Epithelial cell of proximal tubule (primary cell): ENCODE measurements around the gene SPTSSB. TPM values are rescaled to one million over a fixed set of nuclear protein-coding genes. Genes with fewer than 3 reads are reported as not detected.
A peak's percentile ranks its signal among the peaks of the same experiment; 100 is the strongest.

Experiments
- DNase-seq: peaks from one replicate; pipeline ENCODE4 v3.0.0-alpha.2; 2011; ENCODE audit warnings: low read depth
- H3K4me3 ChIP-seq: 2 replicates; pipeline ENCODE4 v1.5.1; 2011; ENCODE audit warnings: low read depth, mild to moderate bottlenecking, low read length
- total RNA-seq: library from RNA; depleted of rRNA; stranded (reverse); fragments of >200 nt; gene quantifications from 2 replicates; pipeline ENCODE4 v1.2.3, GENCODE V29; 2015
- TF ChIP-seq, protein P1 (sequence below): conservative IDR thresholded peaks from 2 replicates; pipeline ENCODE4 v1.5.1; 2012; ENCODE audit warnings: low read depth, mild to moderate bottlenecking, low read length

The SPTSSB gene
- total RNA-seq, 1 donor from 2014 or later: not detected

DNA sequence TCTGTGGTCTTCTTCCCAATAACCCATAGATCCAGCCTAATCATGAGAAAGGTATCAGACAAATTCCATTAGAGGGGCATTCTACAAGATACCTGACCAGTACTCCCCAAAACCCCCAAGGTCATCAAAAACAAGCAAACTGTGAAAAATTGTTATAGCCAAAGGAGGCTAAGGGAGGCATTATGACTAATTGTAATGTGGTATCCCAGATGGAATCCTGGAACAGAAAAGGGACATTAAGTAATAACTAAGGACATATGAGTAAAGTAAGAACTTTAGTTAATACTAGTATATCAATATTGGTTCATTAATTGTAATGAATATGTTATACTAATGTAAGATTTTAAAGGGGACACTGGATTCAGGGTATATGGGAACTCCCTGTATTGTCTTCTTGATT lies 20.4 kb downstream of the SPTSSB start:
- H3K4me3 ChIP-seq: no peak overlapping the region
- TF ChIP-seq, protein P1, sequence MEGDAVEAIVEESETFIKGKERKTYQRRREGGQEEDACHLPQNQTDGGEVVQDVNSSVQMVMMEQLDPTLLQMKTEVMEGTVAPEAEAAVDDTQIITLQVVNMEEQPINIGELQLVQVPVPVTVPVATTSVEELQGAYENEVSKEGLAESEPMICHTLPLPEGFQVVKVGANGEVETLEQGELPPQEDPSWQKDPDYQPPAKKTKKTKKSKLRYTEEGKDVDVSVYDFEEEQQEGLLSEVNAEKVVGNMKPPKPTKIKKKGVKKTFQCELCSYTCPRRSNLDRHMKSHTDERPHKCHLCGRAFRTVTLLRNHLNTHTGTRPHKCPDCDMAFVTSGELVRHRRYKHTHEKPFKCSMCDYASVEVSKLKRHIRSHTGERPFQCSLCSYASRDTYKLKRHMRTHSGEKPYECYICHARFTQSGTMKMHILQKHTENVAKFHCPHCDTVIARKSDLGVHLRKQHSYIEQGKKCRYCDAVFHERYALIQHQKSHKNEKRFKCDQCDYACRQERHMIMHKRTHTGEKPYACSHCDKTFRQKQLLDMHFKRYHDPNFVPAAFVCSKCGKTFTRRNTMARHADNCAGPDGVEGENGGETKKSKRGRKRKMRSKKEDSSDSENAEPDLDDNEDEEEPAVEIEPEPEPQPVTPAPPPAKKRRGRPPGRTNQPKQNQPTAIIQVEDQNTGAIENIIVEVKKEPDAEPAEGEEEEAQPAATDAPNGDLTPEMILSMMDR: no peak
- no peak for DNase-seq

DNA sequence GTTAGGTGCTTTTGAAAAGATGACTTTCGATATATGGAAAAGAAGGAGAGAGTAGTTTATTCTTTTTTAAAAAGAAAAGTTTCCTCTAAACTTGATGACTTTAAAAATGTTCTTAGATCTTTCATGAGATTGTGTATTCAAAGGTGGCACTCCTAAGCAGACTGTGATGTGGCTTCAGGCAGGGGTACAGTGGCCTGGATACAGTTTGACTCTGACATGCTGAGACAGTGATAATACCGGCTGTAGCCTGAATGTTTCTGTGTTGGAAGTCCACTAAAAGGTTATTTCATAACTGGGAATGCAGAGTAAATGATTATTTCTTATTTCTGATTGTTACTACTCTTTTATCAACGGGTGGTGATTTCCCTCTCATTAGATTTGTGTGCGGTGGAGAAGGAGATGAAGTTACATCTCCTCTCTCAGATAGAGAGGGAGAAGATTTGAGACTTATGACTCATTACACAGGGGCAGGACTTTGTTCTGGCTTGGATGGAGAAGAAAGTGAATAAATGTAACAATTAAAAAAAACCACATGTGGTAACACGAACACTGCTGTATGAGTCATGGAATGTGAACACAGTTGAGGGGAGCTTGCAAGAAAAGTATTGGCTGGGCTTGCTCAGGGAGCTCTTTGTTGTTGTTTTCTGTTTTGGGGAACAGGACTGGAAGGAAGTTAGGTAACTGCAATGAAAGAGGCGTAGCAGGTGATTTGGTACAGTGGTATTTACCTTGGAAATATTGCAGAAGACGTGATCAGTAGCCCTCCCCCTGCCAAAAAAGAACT lies 21.6 kb downstream of the SPTSSB start:
- peak; percentile 91 for DNase-seq
- H3K4me3 ChIP-seq: no peak overlapping the region
- TF ChIP-seq, protein P1: no peak

DNA sequence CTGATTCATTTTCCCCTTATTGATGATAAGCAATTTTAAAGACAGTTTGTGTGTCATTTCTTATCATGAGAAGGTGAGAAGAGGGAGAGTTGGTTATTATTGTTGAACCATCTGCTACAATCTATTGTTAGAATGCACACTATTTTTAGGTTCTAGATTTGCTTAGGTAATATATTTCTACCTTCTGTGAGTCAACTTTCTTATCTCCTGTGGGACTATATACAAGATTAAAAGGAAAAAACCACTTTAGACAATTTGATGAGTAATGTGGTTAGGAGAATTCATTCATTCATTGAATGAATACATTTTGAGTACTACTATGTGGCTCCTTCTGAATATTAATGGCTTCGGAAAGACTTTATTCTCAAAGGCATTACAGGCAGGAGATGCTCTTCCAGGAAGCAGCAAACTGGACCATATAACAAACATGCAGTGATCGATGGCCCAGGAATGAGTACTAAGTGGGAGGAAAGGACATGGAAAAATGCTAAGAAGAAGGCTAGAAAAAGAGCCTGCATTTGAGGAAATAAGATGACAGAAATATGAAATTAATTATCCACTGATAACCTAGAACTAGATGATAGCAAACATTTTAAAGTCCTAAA lies 22.4 kb downstream of the SPTSSB start:
- TF ChIP-seq, protein P1: no peak
- no peak overlapping the region for H3K4me3 ChIP-seq
- no peak for DNase-seq

DNA sequence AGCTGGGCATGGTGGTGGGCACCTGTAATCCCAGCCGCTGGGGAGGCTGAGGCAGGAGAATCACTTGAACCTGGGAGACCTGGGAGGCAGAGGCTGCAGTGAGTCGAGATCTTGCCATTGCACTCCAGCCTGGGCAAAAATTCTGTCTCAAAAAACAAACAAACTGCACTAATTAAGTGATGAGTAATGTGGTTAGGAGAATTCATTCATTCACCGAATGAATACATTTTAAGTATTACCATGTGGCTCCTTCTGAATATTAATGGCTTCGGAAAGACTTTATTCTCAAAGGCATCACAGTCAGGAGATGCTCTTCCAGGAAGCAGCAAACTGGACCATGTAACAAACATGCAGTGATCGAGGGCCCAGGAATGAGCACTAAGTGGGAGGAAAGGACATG lies 23.6 kb downstream of the SPTSSB start:
- TF ChIP-seq, protein P1: no peak
- no peak overlapping the region for H3K4me3 ChIP-seq
- DNase-seq: no peak

DNA sequence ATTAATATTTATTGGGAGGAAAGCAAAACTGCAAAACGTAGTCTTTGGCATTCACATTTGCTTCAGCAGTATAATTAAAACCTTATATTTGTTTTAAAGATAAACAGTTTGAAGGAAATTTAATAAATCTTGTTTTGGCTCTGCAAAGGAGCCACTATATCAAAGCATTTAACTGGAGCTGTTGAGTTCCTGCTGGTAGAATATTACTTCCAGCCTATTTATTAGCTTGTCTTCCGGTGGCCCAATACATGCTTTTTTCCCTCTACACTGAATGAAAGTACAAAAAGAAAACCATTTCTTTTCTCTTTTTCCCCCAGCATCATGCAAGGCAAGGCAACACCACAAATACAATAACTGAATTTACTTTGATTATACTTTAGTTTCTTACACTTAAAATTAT lies 26.3 kb downstream of the SPTSSB start:
- H3K4me3 ChIP-seq: no peak overlapping the region
- TF ChIP-seq, protein P1: no peak
- no peak for DNase-seq

DNA sequence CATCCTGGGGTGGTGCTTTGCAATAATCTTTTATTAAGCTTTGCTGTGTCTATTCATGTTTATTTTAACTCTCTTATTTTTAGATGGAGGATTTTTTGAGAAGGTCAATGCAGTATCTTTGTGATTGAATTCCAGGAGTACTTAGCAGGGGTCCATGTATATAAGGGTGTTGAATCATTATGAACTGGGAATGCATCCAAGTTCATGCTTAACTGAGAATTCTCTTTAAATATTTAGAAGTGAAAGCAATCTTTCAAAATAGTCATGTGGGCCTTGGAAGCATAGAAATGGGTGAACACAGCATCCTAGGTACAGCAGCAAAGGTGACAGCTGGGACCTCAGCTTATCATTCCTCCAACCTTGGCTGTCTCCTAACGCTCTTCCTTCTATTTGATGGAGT lies 27.3 kb downstream of the SPTSSB start:
- H3K4me3 ChIP-seq: no peak overlapping the region
- TF ChIP-seq, protein P1: no peak
- no peak for DNase-seq
